ENCODE results near the gene FCAR. TPM values are rescaled to one million over a fixed set of nuclear protein-coding genes. Genes with fewer than 3 reads are reported as not detected.
A peak's percentile ranks its signal among the peaks of the same experiment; 100 is the strongest.
"Not testable (repeated sequence)": the region's sequence is repeated elsewhere in the genome, so short reads cannot be mapped to it uniquely, and the experiment has no call there.

Gene FCAR
- total RNA-seq, 3 donors from 2014 or later (not counting 1 experiment from before 2014, with no cell fraction given): 0.26 to 23.7 (median 6.7) TPM

DNA sequence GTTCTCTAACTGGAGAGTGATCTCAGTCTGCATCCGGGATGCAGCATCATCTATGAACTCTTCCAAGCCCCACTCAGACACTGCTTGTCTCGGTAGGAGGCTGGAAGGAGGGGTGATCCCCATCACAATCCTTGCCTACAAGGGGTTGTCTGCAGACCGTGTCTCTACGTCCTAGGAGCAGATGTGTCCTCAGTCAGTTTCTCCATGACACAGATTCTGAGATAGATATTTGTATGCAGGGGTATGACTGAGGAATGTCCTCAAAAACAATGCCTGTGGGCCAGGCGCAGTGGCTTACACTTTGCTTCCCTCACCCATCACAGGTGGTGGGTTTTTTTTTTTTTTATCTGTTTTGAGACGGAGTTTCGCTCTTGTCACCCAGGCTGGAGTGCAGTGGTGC, 32.8 kb downstream of the FCAR start:
- ATAC-seq: peak in 2 of 3 donors; percentile 8 to 9
- Mint-ChIP-seq H3K27ac (peak overlapping the region; percentile 94 to 98), H3K27me3 (ENCODE audit: low read depth in 2 of 2) (no peaks in the 10 kb centered on the region), H3K36me3 (peaks cover 9% of the 10 kb centered on the region), H3K9me3 (no peaks in the 10 kb centered on the region), H3K4me1 (peaks cover 44 to 54% of the 10 kb centered on the region in 2 donors), H3K4me3 (peak overlapping the region; percentile 92)
- DNase-seq: no peak
- Histone ChIP-seq H3K27ac (ENCODE audit: low read length) (peak overlapping the region; percentile 94), H3K36me3 (ENCODE audit: control insufficient read depth, insufficient read depth, low read length) (peaks cover 23% of the 10 kb centered on the region), H3K4me3 (ENCODE audit: low read length) (peak overlapping the region; percentile 80), H3K9me3 (ENCODE audit: control insufficient read depth, insufficient read depth, low read length) (no peaks in the 10 kb centered on the region), H3K4me1 (ENCODE audit: control insufficient read depth, insufficient read depth, low read length) (peaks cover 51% of the 10 kb centered on the region), H3K27me3 (ENCODE audit: control insufficient read depth, insufficient read depth, low read length) (no peaks in the 10 kb centered on the region)
- WGBS (ENCODE audit: insufficient coverage): 32% methylated on average over 7 of the region's 7 CpGs
- intact Hi-C loops (cut with micrococcal nuclease): loop anchor here (1.0 to 10.0 kb wide), 4 partner anchors 9 to 372 kb away; partner anchors contain the start of gene KIR2DL4
- no peak for TF ChIP-seq CTCF (IDR thresholded peaks at IDR 0.05)

GRCh38 chr19:54907899-54908298, 33.9 kb downstream of the FCAR start:
- H3K9me3 ChIP-seq (ENCODE audit: control insufficient read depth, insufficient read depth, low read length); H3K27me3 ChIP-seq (ENCODE audit: control insufficient read depth, insufficient read depth, low read length); H3K9me3 Mint-ChIP-seq; ATAC-seq; H3K4me3 ChIP-seq (ENCODE audit: low read length); H3K27ac ChIP-seq (ENCODE audit: low read length); DNase-seq; H3K36me3 Mint-ChIP-seq; H3K27me3 Mint-ChIP-seq (ENCODE audit: low read depth in 2 of 2): not testable (repeated sequence)
- intact Hi-C loops (cut with micrococcal nuclease): loop anchor here (5.0 to 10.0 kb wide), 3 partner anchors 106 to 373 kb away; partner anchors contain the start of gene KIR2DL4
- peaks cover 41% of the 10 kb centered on the region for H3K4me1 ChIP-seq (ENCODE audit: control insufficient read depth, insufficient read depth, low read length)
- Mint-ChIP-seq H3K4me1 (peaks cover 38 to 48% of the 10 kb centered on the region in 2 donors), H3K27ac (peak overlapping the region; percentile 18 to 94), H3K4me3 (peak overlapping the region; percentile 62)
- peaks cover 30% of the 10 kb centered on the region for H3K36me3 ChIP-seq (ENCODE audit: control insufficient read depth, insufficient read depth, low read length)
- WGBS (ENCODE audit: insufficient coverage): no CpG with 5 or more reads among the region's 5 CpGs

GRCh38 chr19:54916822-54917221, 42.8 kb downstream of the FCAR start:
- Histone ChIP-seq H3K9me3 (ENCODE audit: control insufficient read depth, insufficient read depth, low read length) (no peaks in the 10 kb centered on the region), H3K27me3 (ENCODE audit: control insufficient read depth, insufficient read depth, low read length) (no peaks in the 10 kb centered on the region), H3K36me3 (ENCODE audit: control insufficient read depth, insufficient read depth, low read length) (peaks cover 7% of the 10 kb centered on the region), H3K4me1 (ENCODE audit: control insufficient read depth, insufficient read depth, low read length) (peaks cover 65% of the 10 kb centered on the region), H3K27ac (ENCODE audit: low read length) (peak overlapping the region; percentile 61), H3K4me3 (ENCODE audit: low read length) (no peak overlapping the region)
- Mint-ChIP-seq H3K27me3 (ENCODE audit: low read depth in 2 of 2) (no peaks in the 10 kb centered on the region), H3K27ac (peak overlapping the region; percentile 83 to 87), H3K4me3 (peak overlapping the region; percentile 89), H3K36me3 (no peaks in the 10 kb centered on the region), H3K9me3 (no peaks in the 10 kb centered on the region), H3K4me1 (peaks cover 48 to 70% of the 10 kb centered on the region in 2 donors)
- DNase-seq: peak; percentile 24 to 38
- 18% methylated on average over 11 of the region's 11 CpGs for WGBS (ENCODE audit: insufficient coverage)
- no peak for TF ChIP-seq CTCF (IDR thresholded peaks at IDR 0.05)
- intact Hi-C loops (cut with micrococcal nuclease): loop anchor here (1.0 to 10.0 kb wide), 3 partner anchors 11 to 338 kb away; partner anchors contain the start of genes NCR1 and PPP6R1
- peak; percentile 58 to 78 (median 68) for ATAC-seq

GRCh38 chr19:54918499-54918898, 44.5 kb downstream of the FCAR start:
- Histone ChIP-seq H3K9me3 (ENCODE audit: control insufficient read depth, insufficient read depth, low read length) (no peaks in the 10 kb centered on the region), H3K27me3 (ENCODE audit: control insufficient read depth, insufficient read depth, low read length) (no peaks in the 10 kb centered on the region), H3K27ac (ENCODE audit: low read length) (peak overlapping the region; percentile 0), H3K4me3 (ENCODE audit: low read length) (no peak overlapping the region), H3K36me3 (ENCODE audit: control insufficient read depth, insufficient read depth, low read length) (no peaks in the 10 kb centered on the region), H3K4me1 (ENCODE audit: control insufficient read depth, insufficient read depth, low read length) (peaks cover 71% of the 10 kb centered on the region)
- Mint-ChIP-seq H3K4me3 (peak overlapping the region; percentile 89), H3K4me1 (peaks cover 55 to 81% of the 10 kb centered on the region in 2 donors), H3K27me3 (ENCODE audit: low read depth in 2 of 2) (no peaks in the 10 kb centered on the region), H3K9me3 (no peaks in the 10 kb centered on the region), H3K27ac (peak overlapping the region; percentile 83 to 87), H3K36me3 (no peaks in the 10 kb centered on the region)
- WGBS (ENCODE audit: insufficient coverage): 74% methylated on average over 9 of the region's 9 CpGs
- no peak for TF ChIP-seq CTCF (IDR thresholded peaks at IDR 0.05)
- no peak for DNase-seq
- intact Hi-C loops (cut with micrococcal nuclease): loop anchor here (10.0 kb wide), 1 partner anchor 336 kb away; the partner anchor contains the start of gene PPP6R1
- no peak for ATAC-seq
